Measurements from ENCODE around the gene NSUN2. TPM values are rescaled to one million over a fixed set of nuclear protein-coding genes. Genes with fewer than 3 reads are reported as not detected.
"Not testable (repeated sequence)": the region's sequence is repeated elsewhere in the genome, so short reads cannot be mapped to it uniquely, and the experiment has no call there.

NSUN2 gene
- total RNA-seq, 4 donors from 2014 or later: 38.5 to 100 (median 40.4) TPM

GRCh38 chr5:6659941-6660684 is 27.3 kb upstream of the NSUN2 start:
- ATAC-seq (ENCODE audit: low FRiP score) (no peak), DNase-seq (ENCODE audit: low spot score) (no peak)
- TF ChIP-seq CTCF (IDR thresholded peaks at IDR 0.05): no peak

GRCh38 chr5:6656680-6657079 is 23.8 kb upstream of the NSUN2 start:
- DNase-seq (ENCODE audit: low spot score) (no peak), ATAC-seq (ENCODE audit: low FRiP score) (no peak)
- no peak for TF ChIP-seq CTCF (IDR thresholded peaks at IDR 0.05)

- ATAC-seq (ENCODE audit: low FRiP score): no peak
- TF ChIP-seq CTCF (IDR thresholded peaks at IDR 0.05): no peak
- no peak for DNase-seq (ENCODE audit: low spot score)
Measured at GRCh38 chr5:6655432-6655831, 22.6 kb upstream of the NSUN2 start.

GRCh38 chr5:6652025-6652424 is 19.2 kb upstream of the NSUN2 start:
- no peak for TF ChIP-seq CTCF (IDR thresholded peaks at IDR 0.05)
- DNase-seq (ENCODE audit: low spot score): no peak
- ATAC-seq (ENCODE audit: low FRiP score): no peak

GRCh38 chr5:6649681-6650080 is 16.8 kb upstream of the NSUN2 start:
- TF ChIP-seq CTCF (IDR thresholded peaks at IDR 0.05): no peak
- no peak for ATAC-seq (ENCODE audit: low FRiP score)

GRCh38 chr5:6649186-6649585 is 16.3 kb upstream of the NSUN2 start:
- no peak for TF ChIP-seq CTCF (IDR thresholded peaks at IDR 0.05)
- no peak for ATAC-seq (ENCODE audit: low FRiP score)
- DNase-seq (ENCODE audit: low spot score): no peak

More at GRCh38 chr5:6649681-6650080, 16.8 kb upstream of the NSUN2 start:
- DNase-seq (ENCODE audit: low spot score): no peak

- DNase-seq (ENCODE audit: low spot score); ATAC-seq (ENCODE audit: low FRiP score): not testable (repeated sequence)
Measured at GRCh38 chr5:6645571-6646362, 12.9 kb upstream of the NSUN2 start.
